ENCODE data around the gene CSNK2A1.
"Not testable (repeated sequence)": the region's sequence is repeated elsewhere in the genome, so short reads cannot be mapped to it uniquely, and the experiment has no call there.

CSNK2A1 gene

DNA sequence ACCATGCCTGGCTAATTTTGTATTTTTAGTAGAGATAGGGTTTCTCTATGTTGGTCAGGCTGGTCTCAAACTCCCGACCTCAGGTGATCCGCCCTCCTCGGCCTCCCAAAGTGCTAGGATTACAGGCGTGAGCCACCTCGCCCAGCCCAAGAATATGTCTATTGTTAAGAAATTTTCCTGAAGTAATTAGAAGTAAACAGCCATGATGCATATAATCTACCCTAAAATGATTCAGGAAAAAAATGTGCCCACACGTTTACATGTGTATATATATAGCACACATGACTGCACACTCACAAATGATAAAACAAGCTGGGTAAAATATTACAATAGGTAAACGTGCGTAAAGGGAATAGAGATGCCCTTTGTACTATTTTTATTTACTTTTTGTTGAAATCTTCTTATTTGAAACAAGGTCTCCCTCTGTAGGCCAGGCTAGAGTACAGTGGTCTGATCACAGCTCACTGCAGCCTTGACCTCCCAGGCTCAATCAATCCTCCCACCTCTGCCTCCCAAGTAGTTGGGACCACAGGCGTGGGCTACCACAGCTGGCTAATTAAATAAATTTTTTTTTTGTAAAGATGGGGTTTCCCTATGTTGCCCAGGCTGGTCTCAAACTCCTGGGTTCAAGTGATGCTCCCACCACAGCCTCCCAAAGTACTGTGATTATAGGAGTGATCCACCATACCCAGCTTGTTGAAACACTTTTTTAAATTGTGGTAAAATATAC is 33.1 kb downstream of the CSNK2A1 start:
- not testable (repeated sequence) for H3K9me3 Mint-ChIP-seq; H3K27me3 Mint-ChIP-seq; ATAC-seq (replicated peaks); H3K4me3 Mint-ChIP-seq; DNase-seq
- Mint-ChIP-seq H3K4me1 (ENCODE audit: low read depth in 2 of 2) (peaks cover 22 to 47% of the 10 kb centered on the region in 2 donors), H3K36me3 (ENCODE audit: insufficient read depth) (peaks cover 19% of the 10 kb centered on the region), H3K27ac (peak overlapping the region; percentile 6 to 46)

DNA sequence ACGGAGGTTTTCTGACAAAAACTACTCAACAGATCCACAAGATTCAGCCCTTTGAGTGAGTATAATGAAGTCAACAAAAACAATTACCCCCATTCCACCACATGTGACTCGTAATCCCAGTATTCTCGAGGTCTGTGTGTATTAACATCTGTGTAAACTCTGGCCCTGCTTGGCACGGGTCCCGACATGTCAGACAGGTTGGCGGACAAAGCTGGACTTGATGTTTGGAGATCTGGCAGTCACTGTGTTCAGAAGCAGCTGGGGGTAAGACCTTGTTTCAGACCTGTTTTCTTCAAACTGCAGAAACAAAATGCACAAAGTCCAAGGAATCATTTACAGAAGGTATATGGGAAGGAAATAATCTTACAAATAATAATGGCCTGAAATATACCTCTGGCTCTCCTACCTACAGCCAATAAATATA is 35.2 kb downstream of the CSNK2A1 start:
- not testable (repeated sequence) for H3K9me3 Mint-ChIP-seq, DNase-seq

DNA sequence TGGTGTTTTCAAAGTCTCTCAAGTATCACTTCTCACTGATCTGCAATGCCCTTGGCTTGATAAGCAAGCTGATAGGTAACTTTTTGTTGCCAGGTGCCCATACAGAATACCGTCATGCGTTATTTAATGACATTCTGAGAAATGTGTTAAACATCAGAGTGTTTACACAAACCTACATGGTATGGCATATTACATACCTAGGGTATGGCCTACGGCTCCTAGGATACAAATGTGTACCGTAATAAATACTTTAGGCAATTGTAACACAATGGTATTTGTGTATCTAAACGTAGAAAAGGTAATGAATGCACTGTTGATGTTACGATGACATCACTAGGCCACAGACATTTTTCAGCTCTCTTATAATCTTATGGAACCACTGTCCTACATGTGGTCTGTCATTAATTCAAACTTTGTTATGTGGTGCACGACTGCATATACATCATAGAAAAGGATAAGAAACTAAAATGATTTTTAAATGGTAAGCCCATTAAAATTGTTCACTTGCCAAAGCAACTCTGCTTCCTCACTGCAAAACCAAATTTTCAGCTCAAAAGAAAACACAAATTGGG is 35.7 kb downstream of the CSNK2A1 start:
- no peak overlapping the region for H3K4me3 Mint-ChIP-seq
- no peak overlapping the region for H3K27ac Mint-ChIP-seq
- H3K4me1 Mint-ChIP-seq (ENCODE audit: low read depth in 2 of 2), result peaks cover 13 to 27% of the 10 kb centered on the region in 2 donors
- ATAC-seq (replicated peaks) (no peak), DNase-seq (no peak)
- peaks cover 41% of the 10 kb centered on the region for H3K36me3 Mint-ChIP-seq (ENCODE audit: insufficient read depth)
- no peaks in the 10 kb centered on the region for H3K27me3 Mint-ChIP-seq
- H3K9me3 Mint-ChIP-seq, result no peaks in the 10 kb centered on the region

More for the DNA sequence above, 35.2 kb downstream of the CSNK2A1 start:
- not testable (repeated sequence) for H3K4me3 Mint-ChIP-seq; ATAC-seq (replicated peaks); H3K27ac Mint-ChIP-seq; H3K27me3 Mint-ChIP-seq
- peaks cover 36% of the 10 kb centered on the region for H3K36me3 Mint-ChIP-seq (ENCODE audit: insufficient read depth)
- peaks cover 16 to 32% of the 10 kb centered on the region in 2 donors for H3K4me1 Mint-ChIP-seq (ENCODE audit: low read depth in 2 of 2)

DNA sequence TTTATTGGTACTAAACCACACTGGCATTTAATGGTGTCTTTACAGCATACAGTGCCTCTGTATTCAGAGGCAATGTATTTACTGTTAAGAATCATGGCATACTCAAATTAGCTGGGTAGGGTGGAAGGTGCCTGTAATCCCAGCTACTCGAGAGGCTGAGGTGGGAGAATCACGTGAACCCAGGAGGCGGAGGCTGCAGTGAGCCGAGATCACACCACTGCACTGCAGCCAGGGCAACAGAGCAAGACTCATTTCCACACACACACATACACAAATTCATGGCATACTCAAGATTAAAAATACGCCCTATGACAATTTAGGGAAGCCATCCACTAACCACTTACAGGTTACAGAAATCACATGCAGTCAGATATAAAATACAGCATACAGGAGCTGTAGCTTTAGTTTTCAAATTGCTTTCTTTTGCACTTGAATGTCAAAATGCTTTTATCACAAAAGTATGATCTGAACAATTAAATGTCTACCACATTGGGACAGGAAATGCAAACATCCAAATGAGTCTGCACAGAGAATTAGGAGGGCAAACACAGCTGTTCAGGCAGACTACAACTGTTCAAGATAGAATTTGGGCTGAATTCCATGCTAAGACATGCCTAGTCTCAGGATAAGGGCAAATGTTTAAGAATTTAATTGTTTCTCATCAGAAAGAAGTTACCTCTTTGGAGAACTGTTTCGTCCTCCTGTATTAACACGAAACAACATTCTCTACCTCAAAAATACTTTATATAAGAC is 36.4 kb downstream of the CSNK2A1 start:
- no peaks in the 10 kb centered on the region for H3K27me3 Mint-ChIP-seq
- DNase-seq (no peak), ATAC-seq (replicated peaks) (no peak)
- H3K9me3 Mint-ChIP-seq, result no peaks in the 10 kb centered on the region
- H3K4me3 Mint-ChIP-seq, result no peak overlapping the region
- peaks cover 11 to 20% of the 10 kb centered on the region in 2 donors for H3K4me1 Mint-ChIP-seq (ENCODE audit: low read depth in 2 of 2)
- H3K36me3 Mint-ChIP-seq (ENCODE audit: insufficient read depth), result peaks cover 48% of the 10 kb centered on the region
- H3K27ac Mint-ChIP-seq, result no peak overlapping the region

DNA sequence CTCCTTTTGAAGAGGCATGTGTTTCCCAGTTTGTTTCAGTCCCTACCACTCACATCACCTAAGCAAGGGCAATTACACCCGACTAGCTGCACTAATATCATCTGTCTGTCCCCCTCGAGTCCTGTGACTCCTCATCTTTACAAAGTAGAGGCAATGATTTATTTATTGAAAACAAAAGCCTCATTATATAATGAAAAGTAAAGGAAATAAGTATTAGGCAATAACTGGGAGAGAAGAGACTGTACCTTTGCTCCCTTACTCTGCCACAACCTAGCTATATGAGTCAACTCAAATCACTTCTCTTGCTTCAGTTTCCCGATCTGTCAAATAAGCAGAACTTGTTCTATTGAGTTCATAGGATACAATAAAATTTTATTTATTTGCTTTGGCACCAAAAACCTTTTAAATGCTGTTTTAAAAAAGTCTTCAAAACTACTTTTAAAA is 38.9 kb downstream of the CSNK2A1 start:
- no peak overlapping the region for H3K4me3 Mint-ChIP-seq
- no peaks in the 10 kb centered on the region for H3K27me3 Mint-ChIP-seq
- H3K4me1 Mint-ChIP-seq (ENCODE audit: low read depth in 2 of 2), result peaks cover 4 to 7% of the 10 kb centered on the region in 2 donors
- ATAC-seq (replicated peaks), result no peak
- DNase-seq, result no peak
- peaks cover 71% of the 10 kb centered on the region for H3K36me3 Mint-ChIP-seq (ENCODE audit: insufficient read depth)
- no peaks in the 10 kb centered on the region for H3K9me3 Mint-ChIP-seq
- no peak overlapping the region for H3K27ac Mint-ChIP-seq

DNA sequence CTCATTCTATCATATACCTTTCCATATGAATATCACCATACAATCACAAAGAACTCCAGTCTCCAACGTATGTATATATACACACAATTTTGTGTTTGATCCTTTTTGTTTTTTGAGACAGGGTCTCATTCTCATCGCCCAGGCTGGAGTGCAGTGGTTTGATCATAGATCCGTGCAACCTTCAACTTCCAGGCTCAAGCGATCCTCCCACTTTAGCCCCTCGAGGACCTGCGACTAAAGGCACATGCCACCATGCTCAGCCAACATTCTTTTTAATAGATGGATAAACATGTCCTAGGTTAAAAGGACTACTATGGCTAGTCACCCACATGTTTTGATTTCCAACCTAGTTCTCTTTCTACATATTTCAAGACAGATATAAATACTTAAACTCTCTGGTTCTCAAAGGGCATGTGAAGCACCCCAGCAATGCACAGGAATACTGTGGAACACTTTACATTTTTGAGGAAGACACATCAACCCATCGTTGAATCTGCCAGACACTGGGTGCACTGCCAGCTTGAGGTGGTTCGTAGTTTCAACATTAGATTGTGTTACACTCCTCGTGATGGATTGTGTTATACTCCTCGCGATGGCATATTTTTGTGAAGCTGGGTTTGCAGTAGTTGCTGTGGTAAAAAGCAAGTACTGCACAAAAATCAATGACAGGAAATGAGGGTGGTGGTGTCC is 40.4 kb downstream of the CSNK2A1 start:
- no peak for DNase-seq
- peaks cover 0 to 3% of the 10 kb centered on the region in 2 donors for H3K4me1 Mint-ChIP-seq (ENCODE audit: low read depth in 2 of 2)
- H3K36me3 Mint-ChIP-seq (ENCODE audit: insufficient read depth), result peaks cover 83% of the 10 kb centered on the region
- H3K27me3 Mint-ChIP-seq, result no peaks in the 10 kb centered on the region
- no peak for ATAC-seq (replicated peaks)
- peak overlapping the region in 1 of 2 donors; percentile 79 for H3K27ac Mint-ChIP-seq
- no peak overlapping the region for H3K4me3 Mint-ChIP-seq
- no peaks in the 10 kb centered on the region for H3K9me3 Mint-ChIP-seq

DNA sequence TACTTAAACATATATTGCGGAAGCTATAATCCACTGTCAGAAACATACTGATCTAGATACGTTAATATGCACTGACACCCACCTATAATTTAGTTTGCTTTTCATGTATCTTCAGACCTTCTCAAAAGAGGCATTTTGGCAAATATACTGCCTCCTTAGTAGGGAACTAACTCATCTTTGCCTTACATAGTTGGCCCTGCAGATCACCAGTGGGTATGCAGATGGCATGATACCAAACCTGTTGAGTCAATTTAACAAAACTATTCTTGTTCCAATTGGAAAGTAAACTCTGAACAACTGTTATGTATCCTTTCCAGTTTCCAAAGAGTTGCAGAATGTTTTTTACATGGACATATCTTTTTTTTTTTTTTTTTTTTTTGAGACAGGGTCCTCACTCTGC is 45.6 kb downstream of the CSNK2A1 start:
- peaks cover 78% of the 10 kb centered on the region for H3K36me3 Mint-ChIP-seq (ENCODE audit: insufficient read depth)
- H3K27ac Mint-ChIP-seq, result peak overlapping the region in 1 of 2 donors; percentile 46
- no peaks in the 10 kb centered on the region for H3K9me3 Mint-ChIP-seq
- ATAC-seq (replicated peaks), result no peak
- H3K4me1 Mint-ChIP-seq (ENCODE audit: low read depth in 2 of 2), result no peaks in the 10 kb centered on the region
- no peak for DNase-seq
- no peak overlapping the region for H3K4me3 Mint-ChIP-seq
- H3K27me3 Mint-ChIP-seq, result no peaks in the 10 kb centered on the region

DNA sequence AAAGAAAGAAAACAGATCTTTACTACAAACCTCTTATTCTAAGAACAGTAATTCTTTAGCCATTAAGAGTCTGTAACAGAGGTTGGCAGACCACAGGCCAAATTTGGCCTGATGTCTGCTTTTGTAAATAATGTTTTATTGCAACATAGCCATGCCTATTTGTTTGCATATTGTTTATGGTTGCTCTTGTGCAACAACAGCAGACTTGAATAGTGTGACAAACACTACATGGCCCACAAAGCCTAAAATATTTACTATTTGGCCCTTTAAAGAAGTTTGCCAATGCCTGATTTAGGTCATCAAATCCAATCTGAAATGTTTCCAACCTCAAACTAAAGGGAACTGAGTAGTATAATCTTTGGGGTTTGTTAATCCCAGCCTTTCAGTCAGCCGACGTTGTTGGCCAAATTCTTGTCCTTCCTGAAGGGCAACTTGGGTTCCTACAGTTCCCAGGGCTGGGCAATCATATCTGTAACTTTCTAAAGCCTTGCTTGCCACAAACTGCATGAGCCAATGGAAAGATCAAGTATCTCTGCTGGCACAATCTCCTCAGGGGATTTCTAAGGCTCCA is 47.4 kb downstream of the CSNK2A1 start:
- no peak overlapping the region for H3K27ac Mint-ChIP-seq
- DNase-seq (no peak), ATAC-seq (replicated peaks) (no peak)
- H3K27me3 Mint-ChIP-seq, result no peaks in the 10 kb centered on the region
- no peaks in the 10 kb centered on the region for H3K4me1 Mint-ChIP-seq (ENCODE audit: low read depth in 2 of 2)
- peaks cover 74% of the 10 kb centered on the region for H3K36me3 Mint-ChIP-seq (ENCODE audit: insufficient read depth)
- no peak overlapping the region for H3K4me3 Mint-ChIP-seq
- H3K9me3 Mint-ChIP-seq, result no peaks in the 10 kb centered on the region

DNA sequence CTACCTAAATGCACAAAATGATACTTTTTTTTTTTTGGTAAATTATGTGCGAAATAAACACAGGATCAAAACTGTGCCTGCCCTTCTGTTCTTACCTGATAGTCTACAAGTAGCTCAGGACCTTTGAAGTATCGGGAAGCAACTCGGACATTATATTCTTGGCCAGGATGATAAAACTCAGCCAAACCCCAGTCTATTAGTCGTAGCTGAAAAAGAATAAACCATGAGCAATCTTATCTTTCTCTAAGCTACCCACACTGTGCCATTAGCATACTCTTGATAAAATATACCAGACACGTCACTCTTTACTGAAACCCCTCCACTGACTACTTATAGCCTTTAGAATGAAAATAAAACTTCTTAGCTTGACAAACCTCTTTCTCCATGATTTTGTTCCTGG is 51.4 kb downstream of the CSNK2A1 start:
- H3K9me3 Mint-ChIP-seq, result no peaks in the 10 kb centered on the region
- H3K4me1 Mint-ChIP-seq (ENCODE audit: low read depth in 2 of 2), result no peaks in the 10 kb centered on the region
- H3K4me3 Mint-ChIP-seq, result no peak overlapping the region
- peaks cover 66% of the 10 kb centered on the region for H3K36me3 Mint-ChIP-seq (ENCODE audit: insufficient read depth)
- no peak for DNase-seq
- H3K27ac Mint-ChIP-seq, result peak overlapping the region in 1 of 2 donors; percentile 57
- H3K27me3 Mint-ChIP-seq, result no peaks in the 10 kb centered on the region
- no peak for ATAC-seq (replicated peaks)

DNA sequence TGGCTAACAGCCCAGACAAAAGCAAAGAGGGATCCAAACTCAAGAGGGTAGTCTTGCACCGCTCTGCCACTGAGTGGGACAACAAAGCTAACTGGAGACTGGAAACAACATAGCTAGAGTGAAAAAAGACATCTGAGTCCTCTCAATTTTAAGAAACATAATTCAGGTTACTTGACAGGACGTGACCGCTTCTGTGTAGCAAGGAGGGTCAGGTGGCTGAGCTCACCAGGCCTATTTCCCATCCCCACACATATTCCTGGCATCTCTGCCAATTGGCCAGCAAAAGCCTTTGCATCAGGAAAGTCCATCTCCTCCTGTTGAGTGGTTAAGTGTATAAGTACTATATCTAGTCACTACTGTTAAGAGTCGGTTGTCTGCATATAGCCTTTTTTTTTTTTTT is 55.9 kb downstream of the CSNK2A1 start:
- Mint-ChIP-seq H3K27ac (peak overlapping the region in 1 of 2 donors; percentile 59), H3K9me3 (no peaks in the 10 kb centered on the region), H3K4me1 (ENCODE audit: low read depth in 2 of 2) (no peaks in the 10 kb centered on the region), H3K4me3 (no peak overlapping the region), H3K36me3 (ENCODE audit: insufficient read depth) (peaks cover 82% of the 10 kb centered on the region), H3K27me3 (no peaks in the 10 kb centered on the region)
- ATAC-seq (replicated peaks) (no peak), DNase-seq (no peak)

DNA sequence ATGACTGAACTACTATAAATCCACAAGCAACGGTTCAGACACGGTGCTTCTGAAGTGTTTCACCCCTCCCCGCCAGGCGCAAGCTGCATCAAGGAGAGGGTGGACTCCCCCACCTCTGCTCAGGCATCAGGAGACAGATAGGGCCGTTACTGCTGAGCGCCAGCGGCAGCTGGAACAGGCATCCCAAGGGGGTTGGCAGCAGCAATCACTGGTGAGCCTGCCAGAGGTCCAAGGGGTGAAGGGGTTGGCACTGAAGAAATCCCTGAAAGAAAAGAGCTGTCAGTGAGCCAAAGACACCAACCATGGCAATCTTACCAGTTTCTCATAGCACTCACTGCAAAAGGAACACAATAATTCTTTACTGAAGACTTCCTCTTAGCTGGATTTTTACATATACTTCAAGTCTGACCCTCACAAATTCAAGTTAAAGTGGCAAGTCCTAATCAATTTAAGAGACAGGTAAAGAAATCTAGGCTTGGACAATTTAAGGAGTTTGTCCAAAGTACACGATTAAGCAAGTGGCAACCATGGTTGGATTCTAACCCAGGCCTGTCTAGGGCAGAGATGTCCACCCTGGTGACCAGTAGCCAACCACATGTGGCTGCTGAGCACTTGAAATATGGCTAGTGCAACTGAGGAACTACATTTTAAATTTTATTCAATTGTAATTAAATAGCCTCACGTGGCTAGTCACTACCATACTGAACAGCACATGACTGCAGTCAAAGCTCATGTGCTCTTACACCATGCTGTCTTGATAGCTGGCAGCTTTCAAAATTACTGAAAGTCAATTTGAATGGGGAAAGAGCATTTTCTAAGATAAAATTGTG is 59.6 kb downstream of the CSNK2A1 start:
- peaks cover 2% of the 10 kb centered on the region in 2 donors for H3K4me1 Mint-ChIP-seq (ENCODE audit: low read depth in 2 of 2)
- no peak for DNase-seq
- H3K4me3 Mint-ChIP-seq, result no peak overlapping the region
- peaks cover 57% of the 10 kb centered on the region for H3K36me3 Mint-ChIP-seq (ENCODE audit: insufficient read depth)
- ATAC-seq (replicated peaks), result no peak
- H3K27ac Mint-ChIP-seq, result peak overlapping the region in 1 of 2 donors; percentile 44
- H3K27me3 Mint-ChIP-seq, result no peaks in the 10 kb centered on the region
- no peaks in the 10 kb centered on the region for H3K9me3 Mint-ChIP-seq

DNA sequence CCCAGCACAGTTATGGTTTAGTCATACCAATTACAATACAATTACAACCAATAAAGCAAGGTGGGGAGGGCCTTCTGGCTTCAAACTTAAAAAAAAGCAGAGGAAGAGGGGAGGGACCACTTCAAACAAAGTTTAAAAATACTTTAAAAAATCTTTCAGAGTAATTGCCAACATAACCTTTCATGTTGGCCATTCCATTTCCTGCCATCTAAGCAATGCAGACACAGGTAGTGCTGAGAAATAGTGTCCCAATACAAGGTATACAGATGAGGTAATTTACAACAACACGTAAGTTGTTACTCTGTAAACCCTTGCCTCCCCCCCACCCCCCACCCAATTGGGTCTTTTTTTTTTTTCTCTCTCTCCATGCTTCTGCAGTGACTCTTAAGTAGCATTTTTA is 62.4 kb downstream of the CSNK2A1 start:
- DNase-seq, result no peak
- no peaks in the 10 kb centered on the region for H3K27me3 Mint-ChIP-seq
- H3K36me3 Mint-ChIP-seq (ENCODE audit: insufficient read depth), result peaks cover 45% of the 10 kb centered on the region
- peak overlapping the region in 1 of 2 donors; percentile 9 for H3K27ac Mint-ChIP-seq
- no peak overlapping the region for H3K4me3 Mint-ChIP-seq
- peaks cover 6 to 7% of the 10 kb centered on the region in 2 donors for H3K4me1 Mint-ChIP-seq (ENCODE audit: low read depth in 2 of 2)
- peak; percentile 45 for ATAC-seq (replicated peaks)
- H3K9me3 Mint-ChIP-seq, result no peaks in the 10 kb centered on the region
